Activated naive CD4-positive, alpha-beta T cell treated with anti-CD3 and anti-CD28 coated beads, Interleukin-2, amount 10 ng/mL, durations not matched to agents 7 days and 5 days (primary cell): Measurements from ENCODE around the gene REPIN1.

Source experiments
- CTCF ChIA-PET: fragments of 350-600 bp; sonication (Branson Sonifier 250); formaldehyde crosslinking; loops from one replicate; lab custom pipeline; 2021; ENCODE audit warnings: antibody characterized with exemption; lab: Charles Lee
- DNase-seq: peaks from one replicate; pipeline ENCODE4 v3.0.0-alpha.2; 2020
- H3K27ac Mint-ChIP-seq: one replicate; pipeline ENCODE4 v1.8.0; 2021; ENCODE audit warnings: mild to moderate bottlenecking, moderate library complexity, mixed read lengths
- H3K27me3 Mint-ChIP-seq: one replicate; pipeline ENCODE4 v1.8.0; 2021; ENCODE audit warnings: mild to moderate bottlenecking, mixed read lengths
- H3K36me3 Mint-ChIP-seq: one replicate; pipeline ENCODE4 v1.8.0; 2021; ENCODE audit warnings: mixed read lengths
- H3K4me1 Mint-ChIP-seq: one replicate; pipeline ENCODE4 v1.8.0; 2021; ENCODE audit warnings: mixed read lengths
- H3K4me3 Mint-ChIP-seq: one replicate; pipeline ENCODE4 v1.8.0; 2021; ENCODE audit warnings: mild to moderate bottlenecking, moderate library complexity, mixed read lengths
- H3K9me3 Mint-ChIP-seq: one replicate; pipeline ENCODE4 v1.8.0; 2021; ENCODE audit warnings: mixed read lengths

The REPIN1 gene

GRCh38 chr7:150371131-150371995 lies 2.7 kb downstream of the REPIN1 start:
- CTCF ChIA-PET, result interaction anchor here (0.9 kb wide), 1 partner anchor 51 kb away, joined by 3 read pairs; no protein-coding TSS in a partner anchor
- Mint-ChIP-seq H3K27ac (no peak overlapping the region), H3K4me1 (peaks cover 45% of the 10 kb centered on the region), H3K36me3 (peaks cover 21% of the 10 kb centered on the region), H3K4me3 (no peak overlapping the region), H3K9me3 (no peaks in the 10 kb centered on the region), H3K27me3 (no peaks in the 10 kb centered on the region)
- DNase-seq, result no peak

- DNase-seq, result no peak
- Mint-ChIP-seq H3K27ac (no peak overlapping the region), H3K4me1 (peaks cover 47% of the 10 kb centered on the region), H3K27me3 (no peaks in the 10 kb centered on the region), H3K4me3 (no peak overlapping the region), H3K9me3 (no peaks in the 10 kb centered on the region), H3K36me3 (peaks cover 21% of the 10 kb centered on the region)
- CTCF ChIA-PET, result interaction anchor here (0.9 to 1.1 kb wide), 2 partner anchors 18 to 50 kb away, joined by 3 to 4 read pairs; no protein-coding TSS in a partner anchor
These were observed 3.3 kb downstream of the REPIN1 start for GRCh38 chr7:150371996-150372270.

DNA sequence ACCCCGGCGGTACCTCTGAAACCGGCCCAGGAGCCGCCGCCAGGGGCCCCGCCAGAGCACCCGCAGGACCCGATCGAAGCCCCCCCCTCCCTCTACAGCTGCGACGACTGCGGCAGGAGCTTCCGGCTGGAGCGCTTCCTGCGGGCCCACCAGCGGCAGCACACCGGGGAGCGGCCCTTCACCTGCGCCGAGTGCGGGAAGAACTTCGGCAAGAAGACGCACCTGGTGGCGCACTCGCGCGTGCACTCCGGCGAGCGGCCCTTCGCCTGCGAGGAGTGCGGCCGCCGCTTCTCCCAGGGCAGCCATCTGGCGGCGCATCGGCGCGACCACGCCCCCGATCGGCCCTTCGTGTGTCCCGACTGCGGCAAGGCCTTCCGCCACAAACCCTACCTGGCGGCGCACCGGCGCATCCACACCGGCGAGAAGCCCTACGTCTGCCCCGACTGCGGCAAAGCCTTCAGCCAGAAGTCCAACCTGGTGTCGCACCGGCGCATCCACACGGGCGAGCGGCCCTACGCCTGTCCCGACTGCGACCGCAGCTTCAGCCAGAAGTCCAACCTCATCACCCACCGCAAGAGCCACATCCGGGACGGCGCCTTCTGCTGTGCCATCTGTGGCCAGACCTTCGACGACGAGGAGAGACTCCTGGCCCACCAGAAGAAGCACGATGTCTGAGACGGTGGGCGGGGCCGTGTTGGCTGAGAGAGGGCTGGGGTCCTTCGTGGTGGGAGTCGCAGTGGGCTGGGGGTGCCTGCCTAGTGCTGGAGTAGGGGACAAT lies 3.8 kb downstream of the REPIN1 start:
- Mint-ChIP-seq H3K27ac (peak overlapping the region; percentile 14), H3K9me3 (no peaks in the 10 kb centered on the region), H3K36me3 (peaks cover 21% of the 10 kb centered on the region), H3K4me1 (peaks cover 49% of the 10 kb centered on the region), H3K4me3 (no peak overlapping the region), H3K27me3 (no peaks in the 10 kb centered on the region)
- no peak for DNase-seq
- CTCF ChIA-PET, result interaction anchor here (1.1 kb wide), 1 partner anchor 18 kb away, joined by 4 read pairs; no protein-coding TSS in a partner anchor

DNA sequence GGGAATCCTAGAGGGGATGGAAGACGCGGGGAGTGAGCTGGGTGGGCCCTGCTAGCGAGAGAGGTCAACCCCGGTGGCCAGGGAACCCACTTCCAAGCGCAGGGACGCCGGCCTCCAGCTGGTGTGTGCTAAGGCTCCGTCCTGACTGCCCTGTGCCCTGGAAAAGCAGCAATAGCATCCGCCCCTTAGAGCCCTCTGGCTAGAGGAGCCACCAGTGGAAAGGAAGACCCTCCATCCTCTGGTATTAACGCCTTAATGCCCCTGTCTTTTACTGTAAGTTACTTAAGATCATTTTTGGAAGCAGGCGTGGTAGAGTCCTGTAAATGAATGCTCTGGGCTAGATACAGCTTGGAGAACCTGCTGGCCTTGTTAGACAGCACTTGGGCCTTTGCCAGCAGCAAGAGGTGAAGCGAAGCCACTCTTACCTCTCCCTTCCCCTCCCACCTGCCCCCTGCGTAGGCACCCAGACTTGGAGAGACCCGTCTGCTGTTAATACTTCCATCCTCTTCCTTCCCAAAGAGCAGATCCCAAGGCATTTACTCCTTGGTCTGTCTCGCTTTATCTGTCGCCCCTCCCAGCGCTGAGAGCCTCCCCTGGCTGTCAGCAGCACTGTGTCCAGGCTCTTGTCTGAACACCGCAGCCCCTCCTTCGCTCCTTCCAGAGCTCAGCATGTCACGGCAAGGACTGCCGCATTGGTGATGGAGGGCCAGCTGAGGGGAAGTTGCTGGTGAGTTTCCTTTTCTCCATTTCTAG lies 4.6 kb downstream of the REPIN1 start:
- no peaks in the 10 kb centered on the region for H3K27me3 Mint-ChIP-seq
- DNase-seq, result no peak
- H3K4me1 Mint-ChIP-seq, result peaks cover 50% of the 10 kb centered on the region
- peaks cover 21% of the 10 kb centered on the region for H3K36me3 Mint-ChIP-seq
- peak overlapping the region; percentile 14 for H3K27ac Mint-ChIP-seq
- no peaks in the 10 kb centered on the region for H3K9me3 Mint-ChIP-seq
- H3K4me3 Mint-ChIP-seq, result no peak overlapping the region
- CTCF ChIA-PET, result interaction anchor here (0.6 to 1.1 kb wide), 2 partner anchors 19 to 24 kb away, joined by 4 read pairs; no protein-coding TSS in a partner anchor

GRCh38 chr7:150374026-150374425 lies 5.4 kb downstream of the REPIN1 start:
- no peak for DNase-seq
- H3K4me1 Mint-ChIP-seq, result peaks cover 52% of the 10 kb centered on the region
- H3K36me3 Mint-ChIP-seq, result peaks cover 19% of the 10 kb centered on the region
- H3K9me3 Mint-ChIP-seq, result no peaks in the 10 kb centered on the region
- CTCF ChIA-PET, result no interaction called here
- H3K27ac Mint-ChIP-seq, result no peak overlapping the region
- H3K4me3 Mint-ChIP-seq, result no peak overlapping the region
- no peaks in the 10 kb centered on the region for H3K27me3 Mint-ChIP-seq

DNA sequence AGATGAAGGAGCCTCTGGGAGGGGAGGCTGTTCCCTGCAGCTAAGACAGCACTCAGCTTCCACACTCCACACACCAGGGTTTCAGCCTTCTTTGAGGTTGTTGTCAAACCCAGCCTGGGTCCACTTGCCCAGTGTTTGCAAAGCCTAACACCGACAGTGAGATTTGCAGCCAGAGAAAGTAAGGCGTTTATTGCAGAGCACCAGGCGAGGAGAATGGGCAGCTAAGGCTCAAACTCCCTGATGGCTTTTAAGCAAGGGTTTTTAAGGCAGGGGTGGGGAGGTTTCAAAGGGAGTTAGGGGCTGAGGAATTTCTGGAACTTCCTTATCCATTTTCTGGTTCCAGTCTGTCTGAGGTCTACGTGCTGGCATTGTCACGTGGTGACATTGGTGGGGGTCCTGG lies 5.8 kb downstream of the REPIN1 start:
- H3K4me1 Mint-ChIP-seq, result peaks cover 48% of the 10 kb centered on the region
- H3K36me3 Mint-ChIP-seq, result peaks cover 19% of the 10 kb centered on the region
- no peaks in the 10 kb centered on the region for H3K27me3 Mint-ChIP-seq
- no peak overlapping the region for H3K27ac Mint-ChIP-seq
- no peak overlapping the region for H3K4me3 Mint-ChIP-seq
- DNase-seq, result no peak
- CTCF ChIA-PET, result interaction anchor here (0.6 kb wide), 1 partner anchor 46 kb away, joined by 3 read pairs; no protein-coding TSS in a partner anchor
- no peaks in the 10 kb centered on the region for H3K9me3 Mint-ChIP-seq

DNA sequence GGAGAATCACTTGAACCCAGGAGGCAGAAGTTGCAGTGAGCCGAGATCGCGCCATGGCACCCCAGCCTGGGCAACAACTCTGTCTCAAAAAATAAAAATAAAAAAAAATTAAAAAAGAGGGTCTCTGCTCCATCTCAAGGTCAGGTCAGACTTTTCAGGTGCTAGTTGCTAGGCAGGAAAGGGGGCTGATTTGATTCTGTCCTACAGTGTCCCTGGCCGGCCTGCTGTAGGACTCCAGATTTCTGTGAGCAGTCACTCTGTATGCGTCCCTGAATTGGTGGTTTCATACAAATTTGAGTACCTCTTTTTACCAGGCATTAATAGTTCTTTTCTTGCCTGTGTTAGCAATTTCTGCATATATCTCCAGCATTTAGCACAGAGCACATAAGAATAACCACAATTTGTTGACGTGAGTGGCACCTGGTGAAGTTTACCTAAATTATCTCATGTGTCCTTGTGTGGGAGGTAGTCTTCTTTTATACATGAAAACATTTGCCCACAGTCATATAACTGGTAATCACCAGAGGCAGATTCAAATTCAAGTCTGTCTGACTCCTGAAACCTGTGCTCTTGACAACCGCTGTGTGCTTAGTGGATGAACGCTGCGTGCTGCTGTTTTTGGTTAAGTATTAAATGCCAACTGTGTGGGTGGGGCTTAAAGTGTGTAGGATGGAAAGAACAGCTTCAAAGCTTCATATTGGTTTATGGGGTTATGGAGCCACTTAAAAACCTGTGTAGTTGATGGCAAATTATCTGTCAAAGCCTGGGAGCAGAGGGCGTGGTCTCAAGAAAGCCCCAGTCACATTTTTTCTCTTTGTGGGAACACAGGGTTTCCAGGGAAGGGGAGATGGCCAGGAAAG lies 7.3 kb downstream of the REPIN1 start:
- Mint-ChIP-seq H3K4me1 (peaks cover 48% of the 10 kb centered on the region), H3K36me3 (peaks cover 16% of the 10 kb centered on the region), H3K27ac (peak overlapping the region; percentile 2), H3K4me3 (no peak overlapping the region), H3K27me3 (no peaks in the 10 kb centered on the region), H3K9me3 (no peaks in the 10 kb centered on the region)
- CTCF ChIA-PET, result no interaction called here
- DNase-seq, result no peak

DNA sequence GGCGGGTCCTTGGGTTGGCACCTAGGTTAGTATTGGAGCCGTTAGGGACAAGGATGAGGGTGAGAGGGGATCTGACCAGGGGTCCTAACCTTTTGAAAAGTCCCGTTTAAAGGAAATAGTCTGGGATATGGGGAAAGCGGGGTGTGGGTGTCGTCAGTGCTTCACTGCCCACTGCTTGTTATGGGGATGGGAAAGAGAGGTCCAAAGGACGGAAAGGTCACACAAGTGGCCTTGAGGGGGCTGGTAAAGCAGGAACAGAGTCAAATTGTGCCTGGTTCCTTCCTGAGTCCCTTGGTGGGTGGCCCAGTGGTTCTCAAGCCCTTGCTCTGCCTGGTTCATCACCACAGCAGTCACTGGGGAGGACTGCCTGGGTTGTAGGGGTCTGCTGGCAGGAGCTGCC lies 7.9 kb downstream of the REPIN1 start:
- no peak for DNase-seq
- no peaks in the 10 kb centered on the region for H3K9me3 Mint-ChIP-seq
- H3K4me1 Mint-ChIP-seq, result peaks cover 50% of the 10 kb centered on the region
- no peak overlapping the region for H3K4me3 Mint-ChIP-seq
- CTCF ChIA-PET, result no interaction called here
- H3K27me3 Mint-ChIP-seq, result no peaks in the 10 kb centered on the region
- peaks cover 15% of the 10 kb centered on the region for H3K36me3 Mint-ChIP-seq
- H3K27ac Mint-ChIP-seq, result peak overlapping the region; percentile 2

DNA sequence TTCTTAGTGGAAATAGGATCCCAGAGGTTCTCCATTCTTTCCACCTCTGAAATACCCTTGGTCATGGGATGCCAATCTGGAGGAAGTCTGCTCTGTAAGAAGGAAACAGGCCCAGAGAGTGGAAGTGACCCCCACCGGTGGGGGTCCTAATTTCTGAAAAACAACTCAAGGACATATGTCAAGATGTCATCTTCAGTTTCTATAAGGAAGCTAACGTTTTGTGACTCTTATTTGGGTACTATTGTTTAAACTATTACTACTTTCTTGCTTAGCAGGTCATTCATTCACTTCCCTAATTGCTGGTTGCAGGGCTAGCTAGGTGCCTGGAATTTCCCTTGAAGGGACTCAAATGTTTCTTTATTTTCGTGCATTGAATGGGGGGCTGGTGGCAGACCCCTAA lies 8.6 kb downstream of the REPIN1 start:
- H3K4me1 Mint-ChIP-seq, result peaks cover 50% of the 10 kb centered on the region
- H3K4me3 Mint-ChIP-seq, result no peak overlapping the region
- DNase-seq, result no peak
- H3K27ac Mint-ChIP-seq, result no peak overlapping the region
- no peaks in the 10 kb centered on the region for H3K27me3 Mint-ChIP-seq
- H3K36me3 Mint-ChIP-seq, result peaks cover 15% of the 10 kb centered on the region
- H3K9me3 Mint-ChIP-seq, result no peaks in the 10 kb centered on the region
- CTCF ChIA-PET, result interaction anchor here (1.1 to 2.3 kb wide), 4 partner anchors 9 to 29 kb away, joined by 3 to 7 read pairs (median 6); partner anchors contain the start of gene REPIN1

GRCh38 chr7:150377635-150378034 lies 9.0 kb downstream of the REPIN1 start:
- CTCF ChIA-PET, result interaction anchor here (1.1 to 2.3 kb wide), 5 partner anchors 8 to 28 kb away, joined by 3 to 7 read pairs (median 5); partner anchors contain the start of gene REPIN1
- H3K9me3 Mint-ChIP-seq, result no peaks in the 10 kb centered on the region
- H3K4me1 Mint-ChIP-seq, result peaks cover 50% of the 10 kb centered on the region
- H3K27me3 Mint-ChIP-seq, result no peaks in the 10 kb centered on the region
- H3K4me3 Mint-ChIP-seq, result peak overlapping the region; percentile 68
- DNase-seq, result no peak
- H3K27ac Mint-ChIP-seq, result no peak overlapping the region
- peaks cover 12% of the 10 kb centered on the region for H3K36me3 Mint-ChIP-seq

GRCh38 chr7:150378115-150378852 lies 9.7 kb downstream of the REPIN1 start:
- Mint-ChIP-seq H3K4me1 (peaks cover 52% of the 10 kb centered on the region), H3K27ac (peak overlapping the region; percentile 75), H3K27me3 (no peaks in the 10 kb centered on the region), H3K36me3 (peaks cover 6% of the 10 kb centered on the region), H3K4me3 (peak overlapping the region; percentile 68), H3K9me3 (no peaks in the 10 kb centered on the region)
- peak; percentile 63 for DNase-seq
- CTCF ChIA-PET, result interaction anchor here (1.1 to 2.3 kb wide), 5 partner anchors 9 to 27 kb away, joined by 3 to 7 read pairs (median 5); partner anchors contain the start of gene REPIN1

- Mint-ChIP-seq H3K27ac (peak within 1 kb of the TSS; percentile 75), H3K36me3 (peaks cover 3% of the 10 kb centered on the region), H3K27me3 (no peaks in the 10 kb centered on the region), H3K9me3 (no peaks in the 10 kb centered on the region), H3K4me3 (peak within 1 kb of the TSS; percentile 83), H3K4me1 (peaks cover 52% of the 10 kb centered on the region)
- CTCF ChIA-PET, result interaction anchor here (1.4 to 2.3 kb wide), 2 partner anchors 10 to 27 kb away, joined by 5 to 7 read pairs; a partner anchor contains a TSS
- peak; percentile 95 for DNase-seq
These were observed 10.3 kb downstream of the REPIN1 start, which contains the start of gene ZNF775 for GRCh38 chr7:150378853-150379440. Gene ZNF775, plus strand, starts transcription at chr7:150379330. Its CDS starts 9,141 bp downstream, at chr7:150388471.
